GM19372 (cell line): Measurements from ENCODE around the gene APOBEC3C.
"Not testable (repeated sequence)": the region's sequence is repeated elsewhere in the genome, so short reads cannot be mapped to it uniquely, and the experiment has no call there.

Experiments
- ATAC-seq: cut with Tn5 transposase; IDR thresholded peaks from one replicate; pipeline ENCODE4 v1.9.1; 2021; ENCODE audit warnings: mild to moderate bottlenecking, low read depth, moderate library complexity; ENCODE audit not compliant: unreplicated experiment

Gene APOBEC3C

DNA sequence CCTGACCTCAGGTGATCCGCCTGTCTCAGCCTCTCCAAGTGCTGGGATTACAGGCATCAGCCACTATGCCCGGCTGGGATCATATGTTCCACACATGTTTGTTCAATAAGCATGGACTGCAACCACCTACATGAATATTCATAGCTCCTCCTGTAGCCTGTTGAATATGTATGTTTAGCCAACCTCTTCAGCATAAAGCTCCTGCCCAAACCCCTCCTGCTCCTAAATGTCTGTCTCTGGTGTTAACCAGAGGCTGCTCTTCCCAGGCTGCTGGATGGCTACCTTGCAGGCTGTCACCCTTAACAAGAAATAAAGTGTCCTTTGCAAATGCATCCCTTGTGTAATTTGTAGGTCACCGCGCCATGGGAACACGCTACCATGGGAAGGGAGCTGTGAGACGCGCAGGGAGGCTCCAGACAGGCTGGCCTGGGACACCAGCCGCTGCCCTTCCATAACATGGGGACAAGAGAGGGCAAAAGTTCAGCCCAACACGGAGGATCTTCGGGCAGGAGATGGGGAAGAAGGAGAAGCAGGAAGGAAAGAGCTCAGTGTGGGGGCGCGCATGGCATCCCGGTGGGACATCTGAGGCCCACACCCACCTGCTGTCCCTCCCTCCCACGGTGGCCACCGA lies 6.1 kb downstream of the APOBEC3C start:
- not testable (repeated sequence) for ATAC-seq

DNA sequence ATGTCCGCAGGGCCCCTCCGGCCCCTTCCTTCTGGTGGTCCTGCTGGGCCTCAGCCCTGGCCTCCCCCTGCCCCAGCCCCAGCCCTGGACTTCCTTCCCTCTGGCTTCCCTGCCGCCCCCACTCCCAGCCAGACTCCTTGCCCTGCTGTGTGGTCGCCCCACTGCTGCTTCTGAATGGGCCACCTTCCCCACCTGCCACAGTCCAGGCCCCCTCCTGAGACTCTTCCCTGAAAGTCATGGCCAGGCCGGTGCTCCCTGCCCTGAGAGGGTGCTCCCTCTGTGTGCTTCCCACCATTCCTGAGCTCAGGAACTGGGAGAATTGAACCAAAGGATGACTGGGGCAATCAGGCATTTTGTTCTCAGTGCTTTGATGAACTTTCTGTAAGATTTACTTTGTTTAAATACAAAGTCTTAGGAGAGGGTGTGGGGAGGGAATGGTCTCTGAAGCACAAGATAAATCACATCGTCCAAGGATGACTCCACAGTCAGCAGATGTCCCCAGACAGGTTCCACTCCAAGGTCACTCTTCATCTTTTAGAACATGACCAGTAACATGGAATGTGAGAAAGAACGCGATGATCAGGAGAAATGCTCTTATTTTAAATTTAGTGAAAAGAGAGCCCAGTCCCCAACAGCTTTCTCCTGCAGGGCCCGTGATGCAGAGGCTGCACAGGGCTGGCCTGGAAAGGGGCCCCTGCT lies 7.6 kb downstream of the APOBEC3C start:
- no peak for ATAC-seq

GRCh38 chr22:39024519-39025308 lies 10.7 kb downstream of the APOBEC3C start:
- ATAC-seq: no peak

- no peak for ATAC-seq
Measured at GRCh38 chr22:39026509-39027150, 12.6 kb downstream of the APOBEC3C start.

GRCh38 chr22:39027717-39028116 lies 13.7 kb downstream of the APOBEC3C start:
- ATAC-seq: no peak

DNA sequence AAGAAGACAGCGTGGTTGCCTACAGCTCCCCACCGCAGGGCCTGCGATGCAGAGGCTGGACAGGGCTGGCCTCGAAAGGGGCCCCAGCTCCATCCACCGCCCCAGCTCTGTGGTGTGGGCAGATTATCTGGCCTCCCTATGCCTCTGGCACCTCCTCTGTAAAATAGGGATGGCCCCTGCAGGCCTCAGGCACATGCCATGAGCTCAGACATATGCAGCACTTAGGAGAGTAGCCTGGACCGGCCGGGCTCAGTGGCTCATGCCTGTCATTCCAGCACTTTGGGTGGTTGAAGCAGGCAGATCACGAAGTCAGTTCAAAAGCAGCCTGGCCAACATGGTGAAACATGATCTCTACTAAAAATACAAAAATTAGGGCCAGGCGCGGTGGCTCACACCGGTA lies 14.2 kb downstream of the APOBEC3C start:
- ATAC-seq: no peak

DNA sequence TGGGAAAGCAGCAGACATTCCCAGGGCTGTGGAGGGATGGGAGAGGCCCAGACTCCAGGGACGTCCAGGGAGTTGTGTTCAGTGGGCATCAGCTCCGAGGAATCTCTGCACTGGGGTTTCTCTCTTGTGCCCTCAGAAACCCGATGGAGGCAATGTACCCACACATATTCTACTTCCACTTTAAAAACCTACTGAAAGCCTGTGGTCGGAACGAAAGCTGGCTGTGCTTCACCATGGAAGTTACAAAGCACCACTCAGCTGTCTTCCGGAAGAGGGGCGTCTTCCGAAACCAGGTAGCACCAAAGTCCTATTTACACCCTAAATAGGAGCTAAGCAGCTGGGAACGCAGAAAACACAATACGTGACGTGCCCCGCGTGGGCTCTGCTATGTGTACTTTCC lies 15.2 kb downstream of the APOBEC3C start:
- no peak for ATAC-seq

DNA sequence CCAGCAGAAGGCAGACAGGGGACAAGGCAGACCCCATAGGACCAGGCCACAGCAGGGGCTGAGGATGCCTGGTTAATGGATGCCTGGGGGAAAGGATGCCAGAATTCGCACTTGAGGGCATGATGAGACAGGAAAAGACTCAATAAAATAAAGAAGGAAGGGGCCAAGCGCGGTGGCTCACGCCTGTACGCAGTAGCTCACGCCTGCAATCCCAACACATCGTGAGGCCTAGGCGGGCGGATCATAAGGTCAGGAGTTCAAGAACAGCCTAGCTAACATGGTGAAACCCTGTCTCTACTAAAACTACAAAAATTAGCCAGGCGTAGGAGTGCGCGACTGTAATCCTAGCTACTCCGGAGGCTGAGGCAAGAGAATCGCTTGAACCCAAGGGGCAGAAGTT lies 16.6 kb downstream of the APOBEC3C start:
- ATAC-seq: no peak

DNA sequence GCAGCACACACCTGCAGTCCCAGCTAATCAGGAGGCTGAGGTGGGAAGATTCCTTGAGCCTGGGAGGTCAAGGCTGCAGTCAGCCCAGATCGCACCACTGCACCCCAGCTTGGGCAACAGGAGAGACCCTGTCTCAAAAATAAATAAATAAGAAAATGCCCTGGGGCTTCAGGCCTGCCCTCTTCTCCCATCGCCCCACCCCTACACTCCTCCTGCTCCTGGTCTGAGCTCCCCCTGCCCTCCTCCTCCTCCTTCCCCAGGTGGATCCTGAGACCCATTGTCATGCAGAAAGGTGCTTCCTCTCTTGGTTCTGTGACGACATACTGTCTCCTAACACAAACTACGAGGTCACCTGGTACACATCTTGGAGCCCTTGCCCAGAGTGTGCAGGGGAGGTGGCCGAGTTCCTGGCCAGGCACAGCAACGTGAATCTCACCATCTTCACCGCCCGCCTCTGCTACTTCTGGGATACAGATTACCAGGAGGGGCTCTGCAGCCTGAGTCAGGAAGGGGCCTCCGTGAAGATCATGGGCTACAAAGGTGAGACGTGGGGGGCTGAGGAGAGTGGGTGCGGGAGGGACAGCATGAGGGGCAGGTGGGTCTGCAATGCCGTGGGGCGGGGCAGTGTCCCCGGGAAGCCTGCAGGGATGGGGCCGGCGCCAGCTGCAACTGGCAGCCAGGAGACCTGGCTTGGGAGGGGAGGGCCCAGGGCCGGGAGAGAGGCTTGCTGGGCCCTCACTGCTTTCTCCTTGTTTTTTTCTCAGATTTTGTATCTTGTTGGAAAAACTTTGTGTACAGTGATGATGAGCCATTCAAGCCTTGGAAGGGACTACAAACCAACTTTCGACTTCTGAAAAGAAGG lies 17.6 kb downstream of the APOBEC3C start:
- ATAC-seq: not testable (repeated sequence)

DNA sequence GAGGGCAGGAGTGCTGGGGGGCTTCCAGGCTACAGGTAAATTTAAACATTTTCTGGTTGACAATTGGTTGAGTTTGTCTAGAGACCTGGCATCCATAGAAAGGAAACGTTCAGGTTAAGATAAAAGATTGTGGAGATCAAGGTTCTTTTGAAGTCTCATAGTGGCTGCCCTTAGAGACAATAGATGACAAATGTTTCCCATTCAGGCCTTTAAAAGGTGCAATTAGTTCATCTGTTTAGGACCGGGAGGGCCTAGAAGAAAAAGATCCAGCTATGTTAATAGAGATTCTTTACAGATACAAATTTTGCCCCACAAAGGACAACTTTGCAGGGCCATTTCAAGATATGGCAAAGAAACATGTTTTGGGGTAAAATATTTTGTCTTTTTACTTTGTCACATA lies 23.0 kb downstream of the APOBEC3C start:
- ATAC-seq: not testable (repeated sequence)

GRCh38 chr22:39039306-39040126 lies 25.5 kb downstream of the APOBEC3C start:
- ATAC-seq: no peak

DNA sequence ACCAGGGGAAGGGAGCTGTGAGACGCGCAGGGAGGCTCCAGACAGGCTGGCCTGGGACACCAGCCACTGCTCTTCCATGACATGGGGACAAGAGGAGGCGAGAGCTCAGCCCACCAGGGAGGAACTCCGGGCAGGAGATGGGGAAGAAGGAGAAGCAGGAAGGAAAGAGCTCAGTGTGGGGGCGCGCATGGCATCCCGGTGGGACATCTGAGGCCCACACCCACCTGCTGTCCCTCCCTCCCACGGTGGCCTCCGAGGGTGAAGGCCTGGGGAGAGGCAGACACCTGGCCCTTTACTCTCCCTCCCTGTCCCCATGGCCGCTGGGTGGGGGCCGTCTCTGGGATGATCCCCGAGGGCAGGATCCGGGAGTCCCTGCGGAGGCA lies 26.1 kb downstream of the APOBEC3C start:
- not testable (repeated sequence) for ATAC-seq

GRCh38 chr22:39040538-39041296 lies 26.7 kb downstream of the APOBEC3C start, which contains the start of gene APOBEC3F:
Gene APOBEC3F, plus strand, starts transcription at chr22:39040864. Its CDS starts 97 bp downstream, at chr22:39040961.
- ATAC-seq: peak; percentile 95

GRCh38 chr22:39041908-39042307 lies 27.9 kb downstream of the APOBEC3C start:
- no peak for ATAC-seq

DNA sequence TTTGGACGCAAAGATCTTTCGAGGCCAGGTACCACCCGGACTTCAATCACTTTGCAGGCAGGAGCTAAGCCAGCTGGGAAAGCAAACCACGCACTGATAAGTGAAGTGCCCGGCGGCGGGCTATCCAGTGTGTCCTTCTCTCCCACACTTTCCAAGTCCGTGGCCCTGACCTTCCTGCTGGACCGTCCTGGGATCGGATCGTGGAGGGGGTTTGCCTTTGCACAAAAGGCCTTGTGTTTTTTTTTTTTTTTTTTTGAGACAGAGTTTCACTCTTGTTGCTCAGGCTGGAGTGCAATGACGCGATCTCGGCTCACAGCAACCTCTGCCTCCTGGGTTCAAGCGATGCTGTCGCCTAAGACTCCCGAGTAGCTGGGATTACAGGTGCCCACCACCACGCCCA lies 29.0 kb downstream of the APOBEC3C start:
- ATAC-seq: not testable (repeated sequence)

DNA sequence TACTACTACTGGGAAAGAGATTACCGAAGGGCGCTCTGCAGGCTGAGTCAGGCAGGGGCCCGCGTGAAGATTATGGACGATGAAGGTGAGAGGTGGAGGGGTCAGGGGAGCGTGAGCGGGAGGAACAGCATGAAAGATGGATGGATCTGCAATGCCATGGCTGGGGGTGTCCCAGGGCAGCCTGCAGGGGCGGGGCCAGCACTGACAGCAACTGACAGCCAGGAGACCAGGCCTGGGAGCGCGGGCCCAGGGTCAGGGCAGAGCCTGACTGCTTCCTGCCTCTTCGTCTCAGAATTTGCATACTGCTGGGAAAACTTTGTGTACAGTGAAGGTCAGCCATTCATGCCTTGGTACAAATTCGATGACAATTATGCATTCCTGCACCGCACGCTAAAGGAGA lies 31.1 kb downstream of the APOBEC3C start:
- not testable (repeated sequence) for ATAC-seq

- ATAC-seq: not testable (repeated sequence)
Measured at GRCh38 chr22:39049486-39049885, 35.4 kb downstream of the APOBEC3C start.

GRCh38 chr22:39051844-39052495 lies 37.9 kb downstream of the APOBEC3C start:
- ATAC-seq: not testable (repeated sequence)
